GM19463 (cell line): ENCODE results near the gene EXOG.

Source experiments
- ATAC-seq: cut with Tn5 transposase; IDR thresholded peaks from one replicate; pipeline ENCODE4 v1.9.1; 2021; ENCODE audit warnings: mild to moderate bottlenecking, moderate library complexity; ENCODE audit not compliant: unreplicated experiment

The EXOG gene

DNA sequence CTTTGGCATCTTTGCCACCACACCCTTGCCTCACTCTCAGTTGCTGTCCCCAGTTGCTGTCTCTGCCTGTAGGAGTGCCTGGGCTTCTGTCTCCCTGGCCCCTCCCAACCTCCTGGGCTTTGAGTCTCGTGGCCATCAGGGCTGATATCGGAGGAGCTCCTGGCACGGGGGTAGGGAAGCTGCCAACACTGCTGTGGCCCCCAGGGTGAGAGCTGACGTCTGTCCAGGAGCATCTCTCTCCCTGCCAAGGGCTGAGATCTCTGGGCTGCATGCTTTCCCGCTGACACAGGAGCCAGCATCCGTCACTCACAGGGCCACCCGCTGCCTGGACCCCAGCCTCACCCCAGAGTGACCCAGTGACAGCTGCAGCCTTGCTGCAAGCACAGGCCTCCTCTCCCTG lies 47.4 kb downstream of the EXOG start:
- ATAC-seq = no peak

DNA sequence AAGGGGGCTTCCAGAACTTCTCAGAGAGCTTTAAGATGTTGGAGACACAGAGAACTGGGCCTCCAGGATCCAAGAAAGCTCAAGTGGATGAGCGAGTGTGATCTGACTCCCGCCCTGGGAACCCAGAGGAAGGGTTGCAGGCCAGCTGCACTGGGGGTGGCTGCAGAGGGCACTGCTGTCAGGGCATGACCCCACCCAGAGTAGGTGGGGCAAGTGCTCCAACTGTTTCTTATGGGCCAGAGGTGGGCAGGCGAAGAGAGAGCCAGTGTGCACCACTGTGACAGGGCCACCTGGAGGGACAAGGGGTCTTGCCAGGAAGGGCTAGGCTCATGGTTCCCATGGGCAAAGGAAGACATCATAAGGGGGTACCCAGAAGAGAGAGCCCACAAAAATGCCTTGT lies 48.8 kb downstream of the EXOG start:
- no peak for ATAC-seq

DNA sequence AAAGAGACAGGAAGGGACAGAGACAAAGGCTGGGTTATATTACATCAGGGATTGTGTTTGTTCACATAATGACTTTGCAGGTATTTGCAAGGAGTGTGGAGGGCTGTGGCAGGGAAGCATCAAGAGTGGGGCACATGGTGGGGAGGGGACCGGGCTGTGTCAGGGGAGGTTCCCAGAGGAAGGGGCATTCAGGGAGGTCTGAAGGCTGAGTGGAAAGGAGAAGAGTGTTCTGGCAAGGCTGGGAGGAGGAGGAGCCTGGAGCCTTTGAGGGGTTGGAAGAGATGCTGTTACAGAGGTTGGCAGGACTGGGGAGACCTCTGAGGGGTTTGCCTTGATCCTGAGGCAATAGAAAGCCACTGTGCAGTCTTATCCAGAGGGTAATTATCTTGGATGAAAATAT lies 49.4 kb downstream of the EXOG start:
- no peak for ATAC-seq

DNA sequence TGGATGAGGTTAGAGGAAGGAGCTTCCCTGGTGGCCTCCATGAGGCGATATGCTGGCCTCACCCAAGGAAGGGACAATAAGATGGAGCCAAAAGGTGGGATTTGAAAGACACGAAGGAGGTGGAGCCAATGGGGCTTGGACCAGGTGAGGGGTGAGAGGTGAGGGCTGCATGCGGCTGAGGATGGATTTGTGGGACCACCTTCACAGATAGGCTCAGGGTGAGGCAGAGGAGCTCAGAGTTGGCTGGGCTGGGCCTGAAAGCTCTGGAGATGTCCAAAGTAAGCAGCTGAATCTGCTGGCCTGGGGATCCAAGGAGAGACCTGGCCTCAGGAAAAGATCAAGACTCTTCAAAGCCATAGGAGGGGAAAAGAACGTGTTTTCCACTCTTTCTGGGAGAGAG lies 49.8 kb downstream of the EXOG start:
- no peak for ATAC-seq

DNA sequence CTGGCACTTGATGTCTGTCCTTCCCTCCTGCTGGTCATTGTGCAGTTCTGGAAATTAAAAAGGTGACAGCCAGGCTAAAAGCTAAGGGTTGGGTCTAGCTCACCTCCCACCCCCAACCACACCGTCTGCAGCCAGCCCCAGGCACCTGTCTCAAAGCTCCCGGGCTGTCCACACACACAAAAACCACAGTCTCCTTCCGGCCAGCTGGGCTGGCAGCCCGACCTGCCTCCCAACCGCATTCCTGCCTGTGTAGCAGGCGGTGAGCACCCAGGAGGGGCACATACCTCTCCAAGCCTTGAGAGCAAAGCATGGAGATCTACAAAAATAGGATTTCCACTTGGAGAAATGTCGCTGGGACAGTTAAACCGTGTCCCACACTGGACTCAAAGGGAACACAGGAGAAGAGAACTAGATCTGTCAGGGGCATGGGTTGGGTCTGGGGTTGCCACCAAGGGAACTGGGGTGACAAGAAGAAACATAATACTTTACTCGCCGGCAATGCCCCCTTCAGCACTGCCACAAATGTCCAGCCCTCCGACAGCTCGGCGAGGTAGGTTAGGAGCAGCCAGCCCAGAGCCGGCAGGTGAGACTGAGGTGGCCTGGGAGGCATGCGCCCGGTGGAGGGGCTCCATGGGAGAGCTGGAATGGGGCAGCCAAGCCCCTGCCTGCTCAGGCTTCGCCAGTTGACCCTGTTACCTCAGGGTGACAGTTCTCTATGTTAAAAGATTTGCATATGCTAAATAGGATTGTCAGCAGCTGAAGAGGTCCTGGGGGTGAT lies 52.2 kb downstream of the EXOG start:
- ATAC-seq = no peak

DNA sequence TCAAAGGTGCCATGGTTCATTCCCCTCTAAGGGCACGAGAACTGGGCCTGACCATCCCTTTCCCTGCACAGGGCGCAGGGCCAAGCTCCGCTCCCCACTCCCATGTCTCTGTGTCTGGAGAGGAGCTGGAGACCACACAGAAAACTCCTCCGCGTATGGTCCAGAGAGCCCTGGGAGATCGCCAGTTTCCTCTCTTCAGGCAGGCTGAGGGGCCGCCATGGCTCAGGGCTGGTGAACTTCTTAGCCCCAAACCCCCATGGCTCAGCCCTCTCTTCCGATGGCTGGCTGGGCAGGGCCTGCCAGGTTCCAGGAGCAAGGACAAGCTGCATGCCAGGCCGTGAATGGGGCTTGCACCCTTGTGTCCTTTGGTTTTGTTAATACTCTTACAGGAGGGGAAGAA lies 52.9 kb downstream of the EXOG start:
- no peak for ATAC-seq

DNA sequence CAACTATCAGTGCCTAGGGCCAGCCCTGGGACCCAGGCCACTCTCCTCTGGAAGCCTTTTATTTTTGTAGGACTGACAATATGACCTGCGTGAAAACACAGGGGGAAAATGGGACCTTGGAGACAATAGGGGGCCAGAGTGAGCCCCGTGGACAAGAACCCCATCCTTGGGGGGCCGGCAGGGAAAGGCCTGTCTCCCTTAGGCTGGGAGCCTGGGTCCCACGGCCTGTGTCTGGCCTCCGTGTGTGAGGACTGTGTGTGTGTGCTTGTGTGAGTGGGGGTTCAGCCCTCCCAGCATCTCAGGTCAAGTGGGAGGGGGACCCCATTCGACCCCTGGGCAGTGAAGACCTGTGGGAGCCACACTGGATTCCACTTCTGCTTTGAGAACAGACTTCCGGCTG lies 53.3 kb downstream of the EXOG start:
- no peak for ATAC-seq

DNA sequence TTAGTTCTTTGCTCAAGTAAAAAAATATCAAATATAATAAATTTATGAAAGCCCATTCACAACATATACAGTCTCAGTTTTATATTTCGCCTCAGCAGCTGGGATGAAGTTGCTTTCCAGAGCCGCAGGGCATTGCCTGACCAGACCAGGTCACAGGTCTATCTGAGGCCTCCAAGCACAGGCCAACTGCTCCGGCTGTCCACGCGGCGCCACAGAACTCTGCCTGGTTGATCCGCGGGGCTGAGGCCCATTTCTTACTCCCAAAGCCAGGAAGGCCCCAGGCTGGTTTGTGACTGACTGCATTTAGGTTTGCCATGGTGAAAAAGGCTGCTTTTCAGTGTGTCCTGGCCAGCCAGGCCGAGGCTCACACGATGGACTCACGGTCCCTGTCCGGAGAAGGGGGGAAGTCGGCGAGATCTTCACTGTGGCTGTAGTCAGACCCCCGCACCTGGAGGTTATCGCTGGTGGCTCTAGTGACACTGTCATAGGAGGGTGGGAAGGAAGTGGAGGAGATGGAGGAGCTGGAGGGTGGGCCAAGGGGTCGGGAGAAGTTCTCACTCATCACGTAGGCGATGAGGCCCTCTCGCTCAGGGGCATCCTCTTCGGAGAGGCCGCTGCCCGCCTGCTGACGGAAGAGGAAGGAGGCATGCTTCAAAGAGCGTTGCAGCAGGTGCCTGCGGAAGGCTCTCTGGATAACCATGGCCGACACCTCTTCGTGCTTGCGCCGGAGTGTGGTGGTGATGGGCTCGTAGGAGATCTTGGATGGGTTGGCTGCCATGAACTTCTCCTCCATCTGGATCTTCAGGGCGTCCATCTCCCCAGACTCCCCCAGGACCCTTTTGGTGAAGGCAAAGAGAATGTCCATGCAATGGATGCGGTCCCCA lies 54.1 kb downstream of the EXOG start:
- ATAC-seq = no peak

DNA sequence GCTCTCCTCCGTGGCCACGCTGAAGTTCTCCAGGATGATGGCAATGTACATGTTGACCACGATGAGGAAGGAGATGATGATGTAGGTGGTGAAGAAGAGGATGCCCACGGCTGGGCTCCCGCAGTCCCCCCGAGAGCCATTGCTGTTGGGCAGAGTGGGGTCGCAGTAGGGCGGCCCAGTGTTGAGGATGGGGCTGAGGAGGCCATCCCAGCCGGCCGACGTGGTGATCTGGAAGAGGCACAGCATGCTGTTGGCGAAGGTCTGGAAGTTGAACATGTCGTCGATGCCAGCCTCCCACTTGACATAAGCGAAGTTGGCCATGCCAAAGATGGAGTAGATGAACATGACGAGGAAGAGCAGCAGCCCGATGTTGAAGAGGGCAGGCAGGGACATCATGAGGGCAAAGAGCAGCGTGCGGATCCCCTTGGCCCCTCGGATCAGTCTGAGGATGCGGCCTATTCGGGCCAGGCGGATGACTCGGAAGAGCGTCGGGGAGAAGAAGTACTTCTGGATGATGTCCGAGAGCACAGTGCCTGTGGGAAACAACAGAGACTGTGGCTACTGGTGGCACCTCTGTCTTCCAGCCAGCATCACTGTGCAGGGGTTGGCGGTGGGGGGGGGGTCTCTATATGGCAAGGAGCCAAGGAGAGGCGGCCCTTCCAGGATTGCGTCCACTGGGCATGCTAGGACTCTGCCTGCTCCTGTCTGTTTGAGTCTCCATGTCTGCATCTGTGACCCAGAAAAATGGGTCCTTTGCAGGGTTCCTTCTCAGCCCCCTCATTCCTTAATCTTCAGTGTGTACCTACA lies 55.1 kb downstream of the EXOG start:
- ATAC-seq = no peak

DNA sequence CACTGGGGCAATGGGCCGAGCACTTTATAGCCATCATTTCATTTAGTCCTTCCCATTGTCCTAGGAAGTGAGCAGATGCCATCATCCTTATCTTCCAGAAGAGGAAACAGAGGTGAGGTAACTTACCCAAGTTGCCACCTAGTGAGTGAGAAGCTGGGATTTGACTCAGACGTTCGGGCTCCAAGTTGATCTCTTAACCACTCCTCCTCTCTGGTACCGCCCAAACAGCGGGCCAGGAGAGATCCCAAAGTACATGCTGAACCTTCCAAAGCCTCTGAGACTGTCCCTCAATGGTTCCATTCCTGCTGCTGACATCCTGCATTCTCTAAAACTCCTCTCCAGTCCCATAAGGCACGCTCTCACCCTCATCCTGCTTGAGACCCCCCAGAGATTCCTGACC lies 56.2 kb downstream of the EXOG start:
- no peak for ATAC-seq

DNA sequence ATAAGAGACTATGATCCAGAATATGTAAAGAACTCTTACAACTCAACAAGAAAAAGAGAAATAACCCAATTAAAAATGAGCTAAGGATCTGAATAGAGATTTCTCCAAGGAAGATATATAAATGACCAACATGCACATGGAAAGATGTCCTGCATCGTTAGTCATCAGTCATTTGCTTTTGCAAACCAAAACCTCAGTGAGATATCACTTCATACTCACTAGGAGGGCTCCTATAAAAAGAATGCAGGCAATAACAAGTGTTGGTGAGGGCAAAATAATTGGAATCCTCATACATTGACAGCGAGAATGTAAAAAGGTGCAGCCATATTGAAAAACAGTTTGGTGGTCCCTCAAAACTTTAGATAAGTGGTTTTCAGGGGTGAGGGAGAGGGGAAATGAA lies 56.9 kb downstream of the EXOG start:
- no peak for ATAC-seq

DNA sequence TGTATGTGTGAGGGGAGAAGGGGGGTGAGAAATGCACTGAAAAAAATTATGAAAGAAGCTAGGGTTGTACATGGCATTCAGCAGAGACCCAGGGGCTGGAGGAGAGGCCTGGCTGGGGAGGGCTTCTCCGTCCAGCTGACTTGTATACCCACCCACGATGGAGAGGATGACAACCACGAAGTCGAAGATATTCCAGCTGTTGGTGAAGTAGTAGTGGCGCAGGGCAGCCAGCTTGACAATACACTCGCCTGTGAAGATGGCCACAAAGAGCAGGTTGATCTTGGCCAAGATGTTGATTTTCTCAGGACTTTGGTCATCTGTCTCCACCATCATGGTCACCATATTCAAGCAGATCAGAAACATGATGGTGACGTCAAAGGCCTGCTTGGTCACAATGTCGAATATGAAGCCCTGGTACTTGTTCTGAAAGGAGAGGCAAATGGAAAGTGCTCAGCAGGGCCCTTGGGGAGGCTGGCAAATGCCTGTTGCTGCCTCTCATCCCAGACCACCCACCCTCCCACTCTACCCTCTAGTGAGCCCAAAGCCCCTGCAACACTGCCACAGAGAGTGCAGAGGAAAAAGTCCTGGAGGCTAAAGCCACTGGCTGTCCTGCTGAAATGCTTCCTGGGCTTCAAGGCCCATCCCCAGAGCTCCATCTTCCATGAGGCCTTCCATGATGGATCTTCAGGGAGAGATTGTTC lies 58.1 kb downstream of the EXOG start:
- no peak for ATAC-seq

DNA sequence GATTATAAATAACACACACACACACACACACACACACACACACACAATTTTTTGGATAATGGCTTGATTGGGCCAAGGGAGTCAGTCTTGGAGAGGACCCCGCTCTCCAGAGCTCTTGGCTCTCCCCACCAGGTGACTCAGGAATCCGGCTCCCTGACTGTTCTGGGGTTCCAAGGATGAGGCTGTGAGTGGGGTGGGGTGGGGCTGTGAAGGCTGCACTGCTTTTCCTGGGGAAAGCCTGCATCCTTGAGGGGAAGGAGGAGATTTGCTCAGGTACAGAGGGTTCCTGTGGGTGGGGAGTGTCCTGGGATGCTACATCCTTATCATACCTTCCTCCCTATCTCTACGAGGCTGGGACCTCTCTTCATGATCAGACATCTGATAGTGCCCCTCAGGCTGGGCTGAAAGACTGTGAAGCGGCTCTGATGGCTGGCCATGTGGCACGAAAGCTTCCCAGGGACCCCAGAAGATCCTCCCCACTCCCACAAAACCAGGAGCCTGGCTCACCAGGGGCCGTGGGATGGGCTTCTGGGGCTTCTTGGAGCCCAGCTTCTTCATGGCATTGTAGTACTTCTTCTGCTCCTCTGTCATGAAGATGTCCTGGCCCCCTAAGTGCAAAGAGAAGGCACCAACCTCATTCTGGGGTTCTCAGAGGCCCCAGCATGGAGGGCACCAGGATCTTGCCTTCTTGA lies 59.2 kb downstream of the EXOG start:
- ATAC-seq = no peak

DNA sequence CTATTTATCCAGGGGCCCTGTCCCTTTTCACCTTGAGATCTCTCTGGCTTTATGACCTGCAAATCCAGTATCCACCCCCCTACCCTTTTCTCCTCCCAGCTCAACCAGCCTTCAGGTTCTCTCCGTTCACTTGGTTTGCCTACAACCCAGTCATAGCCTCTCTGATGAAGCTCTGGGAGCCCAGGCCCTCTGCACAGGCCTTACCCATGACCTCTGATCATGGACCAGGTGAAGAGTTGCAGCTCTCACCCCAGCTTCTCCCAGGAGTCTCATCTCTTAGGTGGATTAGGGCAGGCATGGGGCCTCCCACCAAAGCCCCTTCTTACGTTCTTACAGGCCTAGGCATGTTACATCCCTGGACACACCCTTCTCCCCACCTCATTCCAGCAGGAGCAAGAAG lies 59.8 kb downstream of the EXOG start:
- no peak for ATAC-seq

DNA sequence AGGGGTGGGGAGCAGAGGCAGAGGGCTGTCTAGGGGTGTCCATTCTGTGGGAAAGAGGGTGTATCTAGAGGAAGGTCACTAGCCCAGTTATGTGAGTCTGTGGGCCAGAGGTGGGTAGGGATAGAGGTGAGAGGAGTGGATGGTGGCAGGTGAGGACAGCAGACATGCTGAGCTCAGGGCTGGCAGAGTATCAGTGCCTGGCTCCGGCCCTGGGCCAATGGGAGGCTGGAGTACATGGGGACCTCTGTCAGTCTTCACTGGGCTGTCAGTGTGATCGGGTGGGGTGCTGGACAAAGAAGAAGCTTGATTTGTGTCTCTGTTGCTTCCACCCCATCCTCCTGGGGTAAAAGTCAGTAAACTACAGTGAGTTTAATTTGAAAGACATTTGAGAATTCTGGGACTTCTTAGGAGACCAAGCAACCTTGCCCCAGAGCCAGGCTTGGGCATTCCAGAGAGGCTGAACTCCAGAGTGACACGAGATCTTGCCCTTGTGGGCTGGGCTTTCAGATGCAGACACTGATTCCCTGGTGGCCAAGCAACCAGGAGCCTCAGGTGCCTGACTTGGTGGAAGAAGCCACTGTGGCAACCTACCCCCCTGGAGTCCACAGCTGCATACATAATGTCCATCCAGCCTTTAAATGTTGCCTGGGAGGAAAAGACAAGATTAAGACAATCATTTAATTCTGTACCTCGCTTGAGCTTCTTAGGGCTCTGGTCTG lies 60.7 kb downstream of the EXOG start:
- no peak for ATAC-seq

DNA sequence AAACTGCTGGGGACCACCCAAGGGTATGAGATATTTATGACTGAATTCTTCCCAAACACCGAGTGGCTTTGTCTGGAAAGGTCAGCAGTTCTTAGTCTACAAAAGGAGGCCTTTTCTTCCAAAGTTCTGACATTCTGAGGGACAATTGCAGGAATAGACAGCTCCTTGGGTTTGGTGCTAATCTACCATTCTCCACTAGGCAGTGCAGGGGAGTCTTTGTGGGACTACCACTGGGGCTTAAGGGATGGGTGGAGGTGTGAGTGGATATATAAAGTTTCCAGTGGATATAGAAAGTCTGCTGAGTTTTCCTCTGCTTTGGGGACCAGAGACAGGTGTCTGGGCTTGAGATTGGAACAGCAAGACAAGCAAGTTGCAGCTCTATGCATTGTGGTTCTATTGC lies 62.7 kb downstream of the EXOG start:
- no peak for ATAC-seq

DNA sequence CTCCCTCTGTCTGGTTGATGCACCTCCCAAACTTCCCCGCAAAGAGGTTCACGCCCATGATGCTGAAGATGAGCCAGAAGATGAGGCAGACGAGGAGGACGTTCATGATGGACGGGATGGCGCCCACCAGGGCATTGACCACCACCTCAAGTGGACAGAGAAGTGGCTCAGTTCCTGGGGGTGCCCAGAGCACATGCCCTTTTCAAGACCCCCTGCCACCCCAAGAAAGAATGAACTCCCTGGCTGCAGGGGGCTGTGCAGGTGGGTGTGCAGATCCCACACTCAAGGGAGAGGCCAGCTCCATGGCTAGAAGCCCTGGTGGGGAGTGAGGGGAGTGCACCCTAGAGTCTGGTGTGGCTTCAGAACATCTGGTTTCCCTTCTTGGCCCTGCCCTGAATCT lies 64.1 kb downstream of the EXOG start:
- no peak for ATAC-seq

DNA sequence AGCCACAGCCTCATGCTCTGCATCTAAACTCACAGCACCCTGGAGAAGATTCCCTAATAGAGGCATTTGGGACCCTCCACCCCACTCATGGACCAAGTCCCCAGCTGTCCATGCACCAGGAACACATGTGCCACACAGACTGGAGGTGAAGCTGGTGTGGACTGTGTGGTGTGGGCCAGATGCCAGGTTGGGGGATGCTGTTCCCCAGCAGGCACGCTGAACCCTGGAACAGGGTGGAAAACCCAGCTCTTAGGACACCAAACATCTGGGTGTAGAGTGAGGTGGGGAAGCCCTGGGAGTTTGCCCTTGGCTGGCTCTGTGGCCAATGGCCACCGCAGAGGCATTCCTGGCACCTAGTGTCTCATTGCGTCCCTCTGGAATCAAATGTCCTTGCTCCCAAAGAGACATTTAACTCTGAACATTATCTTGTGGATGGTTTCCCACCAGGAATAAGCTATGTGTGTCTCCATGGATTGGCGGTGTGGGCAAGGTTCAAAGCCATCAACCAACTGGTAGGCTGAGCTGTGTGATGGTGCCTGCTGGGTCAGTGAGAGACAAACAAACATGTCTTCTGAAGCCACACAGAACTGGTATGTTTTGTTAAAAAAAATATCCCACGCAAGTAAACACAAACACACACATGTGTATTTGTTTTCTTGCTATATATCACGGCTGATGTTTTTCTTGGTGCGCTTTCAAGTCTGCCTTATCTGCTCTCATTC lies 65.0 kb downstream of the EXOG start:
- no peak for ATAC-seq
